Vagina (tissue), 2 donors: ENCODE data around the gene RPLP2. TPM values are rescaled to one million over a fixed set of nuclear protein-coding genes. Genes with fewer than 3 reads are reported as not detected.

ENCODE experiments used
- DNase-seq, 2 donors: peaks; one replicate each; pipeline ENCODE4 v3.0.0-alpha.2; 2017; ENCODE audit errors: extremely low spot score in 2 of 2
- H3K27ac ChIP-seq: fragments of 200-600 bp; sonication (generic); one replicate; pipeline ENCODE4 v1.5.1; 2019
- H3K27me3 ChIP-seq: fragments of 200-600 bp; sonication (generic); one replicate; pipeline ENCODE4 v1.5.1; 2019
- H3K36me3 ChIP-seq, 2 donors: fragments of 200-600 bp; sonication (generic); one replicate each; pipeline ENCODE4 v1.5.1; 2017 to 2019
- H3K4me1 ChIP-seq: fragments of 200-600 bp; sonication (generic); one replicate; pipeline ENCODE4 v1.5.1; 2019
- H3K4me3 ChIP-seq, 2 donors: fragments of 200-600 bp; sonication (generic); 1 replicate in 1 of 2; 2 replicates in 1 of 2; pipeline ENCODE4 v1.5.1; 2016 to 2019
- H3K9me3 ChIP-seq: fragments of 200-600 bp; sonication (generic); one replicate; pipeline ENCODE4 v1.5.1; 2019
- CTCF ChIP-seq, 3 experiments: fragments of 450-650 bp in 2 of 3; fragments of 200-600 bp in 1 of 3; sonication (generic) in 1 of 3; IDR thresholded peaks; one replicate each; pipeline ENCODE4 v1.5.1; 2017 to 2019; ENCODE audit warnings: antibody characterized with exemption in 3 of 3, mild to moderate bottlenecking in 2 of 3, moderate library complexity in 2 of 3
- POLR2A ChIP-seq, 2 donors: fragments of 450-650 bp; IDR thresholded peaks; one replicate each; pipeline ENCODE4 v1.6.1; 2017; ENCODE audit warnings: antibody characterized with exemption in 2 of 2, mild to moderate bottlenecking in 2 of 2, moderate library complexity in 2 of 2
- POLR2AphosphoS5 ChIP-seq, 2 donors: sonication (generic); formaldehyde crosslinking; IDR thresholded peaks; one replicate each; pipeline ENCODE4 v1.9.0; 2017; ENCODE audit warnings: antibody characterized with exemption in 2 of 2, mild to moderate bottlenecking in 2 of 2, low read depth in 1 of 2; ENCODE audit not compliant: insufficient read depth in 1 of 2
- intact Hi-C: fragments of 100-400 bp; cut with DNase I; formaldehyde crosslinking; loops from one replicate; pipeline ENCODE4 v1.15.1; 2023
- total RNA-seq: library from RNA; depleted of rRNA; stranded (reverse); fragments of >200 nt; gene quantifications from one replicate; pipeline ENCODE4 v1.2.3, GENCODE V29; 2016

The RPLP2 gene
- 1,068 TPM for total RNA-seq

GRCh38 chr11:809287-810039 lies at the start of gene RPLP2:
Gene RPLP2, plus strand, starts transcription at chr11:809967. Its CDS starts 268 bp downstream, at chr11:810235.
- intact Hi-C loops, result loop anchor here (5.0 kb wide), 1 partner anchor 33 kb away; the partner anchor contains the start of genes POLR2L and TSPAN4

GRCh38 chr11:760236-760635 lies 49.5 kb upstream of the RPLP2 start:
- intact Hi-C loops, result no loop called here
- Histone ChIP-seq H3K27ac (no peak overlapping the region), H3K4me1 (peaks cover 6% of the 10 kb centered on the region), H3K9me3 (no peaks in the 10 kb centered on the region), H3K27me3 (no peaks in the 10 kb centered on the region), H3K36me3 (peaks cover 0 to 58% of the 10 kb centered on the region in 2 donors), H3K4me3 (no peak overlapping the region)
- DNase-seq, result no peak
- TF ChIP-seq POLR2A (IDR thresholded peaks at IDR 0.05) (no peak), POLR2AphosphoS5 (IDR thresholded peaks at IDR 0.05; ENCODE audit: insufficient read depth in 1 of 2, low read depth in 1 of 2) (no peak)

More at GRCh38 chr11:809287-810039, at the start of gene RPLP2:
- no peaks in the 10 kb centered on the region for H3K27me3 ChIP-seq
- H3K27ac ChIP-seq, result peak within 1 kb of the TSS; percentile 96
- H3K4me3 ChIP-seq, result peak within 1 kb of the TSS; percentile 86 to 98
- no peaks in the 10 kb centered on the region for H3K9me3 ChIP-seq
- H3K36me3 ChIP-seq, result peaks cover 0 to 30% of the 10 kb centered on the region in 2 donors
- peak in 1 of 2 donors; percentile 99 for DNase-seq
- peaks cover 42% of the 10 kb centered on the region for H3K4me1 ChIP-seq
- peak; percentile 95 to 99 for TF ChIP-seq POLR2AphosphoS5 (IDR thresholded peaks at IDR 0.05; ENCODE audit: insufficient read depth in 1 of 2, low read depth in 1 of 2)
- peak in 1 of 3 experiments; percentile 4 for TF ChIP-seq CTCF (IDR thresholded peaks at IDR 0.05)
- TF ChIP-seq POLR2A (IDR thresholded peaks at IDR 0.05), result peak in 1 of 2 donors; percentile 90

DNA sequence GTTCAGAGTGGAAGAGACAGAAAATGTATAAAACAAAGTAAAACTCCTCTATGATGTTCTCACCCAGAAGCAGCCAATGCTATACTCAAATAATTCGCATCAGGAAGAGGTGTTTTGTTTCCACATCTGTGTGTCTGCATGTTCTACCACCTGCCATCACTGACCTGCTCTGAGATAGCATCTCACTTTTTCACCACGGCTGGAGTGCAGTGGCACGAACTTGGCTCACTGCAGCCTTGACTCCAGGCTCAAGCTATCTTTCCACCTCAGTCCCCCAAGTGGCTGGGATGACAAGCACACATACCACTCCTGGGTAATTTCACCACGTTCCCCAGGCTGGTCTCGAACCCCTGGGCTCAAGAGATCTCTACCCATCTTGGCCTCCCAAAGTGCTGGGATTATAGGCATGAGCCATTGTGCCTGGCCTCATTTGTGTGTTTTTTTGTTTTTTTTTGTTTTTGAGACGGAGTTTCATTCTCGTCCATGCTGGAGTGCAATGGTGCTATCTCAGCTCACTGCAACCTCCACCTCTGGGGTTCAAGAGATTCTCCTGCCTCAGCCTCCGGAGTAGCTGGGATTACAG lies 48.1 kb upstream of the RPLP2 start:
- DNase-seq, result no peak
- peaks cover 0 to 66% of the 10 kb centered on the region in 2 donors for H3K36me3 ChIP-seq
- intact Hi-C loops, result no loop called here
- H3K4me1 ChIP-seq, result peaks cover 6% of the 10 kb centered on the region
- no peaks in the 10 kb centered on the region for H3K9me3 ChIP-seq
- TF ChIP-seq POLR2A (IDR thresholded peaks at IDR 0.05) (no peak), CTCF (IDR thresholded peaks at IDR 0.05) (no peak), POLR2AphosphoS5 (IDR thresholded peaks at IDR 0.05; ENCODE audit: insufficient read depth in 1 of 2, low read depth in 1 of 2) (no peak)
- no peak overlapping the region for H3K27ac ChIP-seq
- no peak overlapping the region for H3K4me3 ChIP-seq
- H3K27me3 ChIP-seq, result no peaks in the 10 kb centered on the region

DNA sequence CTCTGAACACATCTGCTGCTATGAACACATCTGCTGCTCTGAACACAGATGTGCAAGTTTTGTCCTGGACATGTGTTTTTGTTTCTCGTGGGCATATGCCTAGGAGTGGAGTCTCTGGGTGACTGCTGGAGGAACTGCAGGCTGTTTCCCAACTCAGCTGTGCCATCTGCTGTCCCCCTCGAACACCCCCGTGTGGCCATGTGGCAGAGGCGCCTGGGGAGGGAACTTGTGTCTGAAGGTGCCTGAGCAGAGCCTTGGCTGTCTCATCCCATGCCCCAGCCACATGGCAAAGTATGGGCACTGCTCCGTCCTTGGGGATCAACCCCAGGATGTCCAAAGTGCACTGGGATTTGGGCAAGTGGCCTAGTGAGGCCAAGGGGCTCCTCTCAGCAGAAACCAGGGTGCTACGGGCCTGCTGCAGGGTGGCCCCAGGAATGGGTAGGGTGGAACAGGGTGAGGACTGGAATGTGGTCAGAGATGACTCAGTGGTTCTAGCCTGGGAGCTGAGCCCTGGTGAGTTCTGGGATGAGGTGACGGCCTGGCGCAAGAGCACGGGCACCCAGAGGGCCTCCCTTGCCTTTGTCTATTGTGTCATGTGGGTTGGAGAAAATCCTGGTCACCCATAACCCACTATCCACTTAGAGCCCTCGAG lies 47.2 kb upstream of the RPLP2 start:
- Histone ChIP-seq H3K27me3 (no peaks in the 10 kb centered on the region), H3K27ac (peak overlapping the region; percentile 54), H3K9me3 (no peaks in the 10 kb centered on the region), H3K4me3 (no peak overlapping the region), H3K36me3 (peaks cover 0 to 59% of the 10 kb centered on the region in 2 donors), H3K4me1 (peaks cover 6% of the 10 kb centered on the region)
- intact Hi-C loops, result no loop called here
- DNase-seq, result no peak
- TF ChIP-seq POLR2AphosphoS5 (IDR thresholded peaks at IDR 0.05; ENCODE audit: insufficient read depth in 1 of 2, low read depth in 1 of 2), result no peak
- TF ChIP-seq POLR2A (IDR thresholded peaks at IDR 0.05), result no peak
- no peak for TF ChIP-seq CTCF (IDR thresholded peaks at IDR 0.05)

DNA sequence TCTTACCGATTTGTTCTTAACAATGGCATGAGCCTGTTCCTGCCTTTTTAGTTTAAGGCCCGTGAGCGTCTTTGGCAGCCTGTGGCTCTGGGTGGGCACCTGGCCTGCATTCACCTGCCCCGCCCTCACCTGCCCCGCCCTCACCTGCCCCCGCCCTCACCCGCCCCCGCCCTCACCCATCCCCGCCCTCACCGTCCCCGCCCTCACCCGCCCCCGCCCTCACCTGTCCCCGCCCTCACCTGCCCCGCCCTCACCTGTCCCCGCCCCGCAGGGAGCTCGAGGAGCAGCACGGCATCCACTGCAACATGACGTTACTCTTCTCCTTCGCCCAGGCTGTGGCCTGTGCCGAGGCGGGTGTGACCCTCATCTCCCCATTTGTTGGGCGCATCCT lies 46.7 kb upstream of the RPLP2 start:
- Histone ChIP-seq H3K4me3 (no peak overlapping the region), H3K27ac (peak overlapping the region; percentile 54), H3K9me3 (no peaks in the 10 kb centered on the region), H3K27me3 (no peaks in the 10 kb centered on the region), H3K36me3 (peaks cover 0 to 53% of the 10 kb centered on the region in 2 donors), H3K4me1 (peaks cover 6% of the 10 kb centered on the region)
- TF ChIP-seq POLR2AphosphoS5 (IDR thresholded peaks at IDR 0.05; ENCODE audit: insufficient read depth in 1 of 2, low read depth in 1 of 2) (no peak), CTCF (IDR thresholded peaks at IDR 0.05) (no peak), POLR2A (IDR thresholded peaks at IDR 0.05) (no peak)
- intact Hi-C loops, result no loop called here
- DNase-seq, result no peak
